ENCODE measurements around the gene KDM1B. TPM values are rescaled to one million over a fixed set of nuclear protein-coding genes. Genes with fewer than 3 reads are reported as not detected.

The KDM1B gene
- total RNA-seq, 1 donor from 2014 or later: 20.7 TPM

DNA sequence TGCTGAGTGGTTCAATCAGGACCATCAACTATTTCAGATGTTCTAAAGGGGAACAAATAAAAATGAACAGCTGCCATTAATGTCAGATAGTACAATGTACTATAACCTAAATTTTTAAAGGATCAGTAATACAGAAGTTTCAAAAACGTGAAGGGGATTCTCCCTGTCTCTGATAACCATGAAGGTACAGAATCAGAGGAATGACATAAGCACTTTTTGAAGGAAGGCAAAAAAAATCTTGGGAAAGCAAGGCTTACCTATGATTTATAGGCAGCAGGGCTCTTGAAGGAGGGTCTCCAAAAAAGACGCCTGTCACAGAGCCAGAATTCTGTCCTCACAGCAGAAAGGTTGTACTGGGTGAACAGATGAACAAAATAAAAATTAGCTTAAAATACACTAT is 89.0 kb downstream of the KDM1B start:
- H3K9me3 Mint-ChIP-seq: no peaks in the 10 kb centered on the region
- no peak overlapping the region for H3K27ac Mint-ChIP-seq
- TF ChIP-seq, protein P1, sequence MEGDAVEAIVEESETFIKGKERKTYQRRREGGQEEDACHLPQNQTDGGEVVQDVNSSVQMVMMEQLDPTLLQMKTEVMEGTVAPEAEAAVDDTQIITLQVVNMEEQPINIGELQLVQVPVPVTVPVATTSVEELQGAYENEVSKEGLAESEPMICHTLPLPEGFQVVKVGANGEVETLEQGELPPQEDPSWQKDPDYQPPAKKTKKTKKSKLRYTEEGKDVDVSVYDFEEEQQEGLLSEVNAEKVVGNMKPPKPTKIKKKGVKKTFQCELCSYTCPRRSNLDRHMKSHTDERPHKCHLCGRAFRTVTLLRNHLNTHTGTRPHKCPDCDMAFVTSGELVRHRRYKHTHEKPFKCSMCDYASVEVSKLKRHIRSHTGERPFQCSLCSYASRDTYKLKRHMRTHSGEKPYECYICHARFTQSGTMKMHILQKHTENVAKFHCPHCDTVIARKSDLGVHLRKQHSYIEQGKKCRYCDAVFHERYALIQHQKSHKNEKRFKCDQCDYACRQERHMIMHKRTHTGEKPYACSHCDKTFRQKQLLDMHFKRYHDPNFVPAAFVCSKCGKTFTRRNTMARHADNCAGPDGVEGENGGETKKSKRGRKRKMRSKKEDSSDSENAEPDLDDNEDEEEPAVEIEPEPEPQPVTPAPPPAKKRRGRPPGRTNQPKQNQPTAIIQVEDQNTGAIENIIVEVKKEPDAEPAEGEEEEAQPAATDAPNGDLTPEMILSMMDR (conservative IDR thresholded peaks at IDR 0.05): no peak
- H3K36me3 Mint-ChIP-seq: peaks cover 71% of the 10 kb centered on the region
- no peak for DNase-seq (ENCODE audit: extremely low spot score, unreplicated experiment)
- H3K4me3 Mint-ChIP-seq: no peak overlapping the region
- peaks cover 6% of the 10 kb centered on the region for H3K4me1 Mint-ChIP-seq (ENCODE audit: unreplicated experiment)
- H3K27me3 Mint-ChIP-seq: no peaks in the 10 kb centered on the region

DNA sequence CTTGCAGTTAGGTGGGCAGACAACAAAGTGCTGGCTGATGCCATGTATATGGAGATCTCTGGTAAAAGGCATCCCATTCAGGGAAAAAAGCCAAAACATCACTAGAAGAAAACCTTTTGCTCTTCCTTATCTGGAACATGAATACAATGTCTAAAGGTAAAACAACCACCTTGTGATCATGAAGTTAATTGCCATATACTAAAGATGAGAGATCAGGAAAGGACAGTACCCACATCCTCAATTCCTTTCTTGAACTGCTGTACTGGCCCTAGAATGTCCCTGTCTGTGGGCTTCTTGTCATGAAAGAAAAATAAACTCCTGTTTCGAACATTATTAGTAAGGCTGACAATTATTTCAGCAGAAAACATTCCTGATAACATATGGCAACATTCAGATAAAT is 89.9 kb downstream of the KDM1B start:
- TF ChIP-seq, protein P1 (conservative IDR thresholded peaks at IDR 0.05): no peak
- H3K27me3 Mint-ChIP-seq: no peaks in the 10 kb centered on the region
- peaks cover 6% of the 10 kb centered on the region for H3K4me1 Mint-ChIP-seq (ENCODE audit: unreplicated experiment)
- DNase-seq (ENCODE audit: extremely low spot score, unreplicated experiment): no peak
- H3K4me3 Mint-ChIP-seq: no peak overlapping the region
- no peak overlapping the region for H3K27ac Mint-ChIP-seq
- no peaks in the 10 kb centered on the region for H3K9me3 Mint-ChIP-seq
- peaks cover 72% of the 10 kb centered on the region for H3K36me3 Mint-ChIP-seq

DNA sequence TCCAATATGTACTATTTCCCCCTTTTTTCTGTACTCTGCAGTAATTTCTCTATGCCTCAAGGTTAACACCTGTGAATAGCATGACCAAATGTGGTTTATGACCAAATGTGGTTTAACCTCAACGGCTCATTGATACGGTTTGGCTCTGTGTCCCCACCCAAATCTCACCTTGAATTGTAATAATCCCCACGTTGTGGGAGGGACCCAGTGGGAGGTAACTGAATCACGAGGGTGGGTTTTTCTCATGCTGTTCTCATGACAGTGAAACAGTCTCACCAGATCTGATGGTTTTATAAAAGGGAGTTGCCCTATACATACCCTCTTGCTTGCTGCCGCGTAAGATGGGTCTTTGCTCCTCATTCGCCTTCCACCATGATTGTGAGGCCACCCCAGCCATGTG is 90.4 kb downstream of the KDM1B start:
- Mint-ChIP-seq H3K4me1 (ENCODE audit: unreplicated experiment) (peaks cover 6% of the 10 kb centered on the region), H3K4me3 (no peak overlapping the region), H3K27me3 (no peaks in the 10 kb centered on the region), H3K9me3 (no peaks in the 10 kb centered on the region), H3K36me3 (peaks cover 72% of the 10 kb centered on the region), H3K27ac (no peak overlapping the region)
- no peak for DNase-seq (ENCODE audit: extremely low spot score, unreplicated experiment)
- TF ChIP-seq, protein P1 (conservative IDR thresholded peaks at IDR 0.05): no peak

DNA sequence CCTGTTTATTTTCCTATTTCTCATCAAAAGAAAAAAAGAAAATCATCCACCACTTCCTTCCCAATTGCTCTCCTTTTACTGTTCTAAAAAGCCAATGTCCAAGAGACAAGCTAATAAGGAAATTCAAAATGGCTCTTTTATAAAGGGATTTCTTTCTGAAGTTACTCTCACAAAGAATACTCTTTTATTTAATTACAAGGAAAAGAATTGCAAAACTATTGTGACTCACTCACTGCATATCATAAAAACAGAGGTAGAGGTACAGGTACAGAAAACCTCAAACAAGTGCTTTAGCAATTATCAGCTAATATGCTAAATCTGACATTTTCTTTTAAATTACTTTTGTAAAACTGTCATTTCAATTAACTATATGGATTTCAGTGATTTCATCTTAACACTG is 91.0 kb downstream of the KDM1B start:
- Mint-ChIP-seq H3K4me3 (no peak overlapping the region), H3K27me3 (no peaks in the 10 kb centered on the region), H3K36me3 (peaks cover 67% of the 10 kb centered on the region), H3K9me3 (no peaks in the 10 kb centered on the region), H3K27ac (no peak overlapping the region), H3K4me1 (ENCODE audit: unreplicated experiment) (peaks cover 3% of the 10 kb centered on the region)
- no peak for DNase-seq (ENCODE audit: extremely low spot score, unreplicated experiment)
- TF ChIP-seq, protein P1 (conservative IDR thresholded peaks at IDR 0.05): no peak

DNA sequence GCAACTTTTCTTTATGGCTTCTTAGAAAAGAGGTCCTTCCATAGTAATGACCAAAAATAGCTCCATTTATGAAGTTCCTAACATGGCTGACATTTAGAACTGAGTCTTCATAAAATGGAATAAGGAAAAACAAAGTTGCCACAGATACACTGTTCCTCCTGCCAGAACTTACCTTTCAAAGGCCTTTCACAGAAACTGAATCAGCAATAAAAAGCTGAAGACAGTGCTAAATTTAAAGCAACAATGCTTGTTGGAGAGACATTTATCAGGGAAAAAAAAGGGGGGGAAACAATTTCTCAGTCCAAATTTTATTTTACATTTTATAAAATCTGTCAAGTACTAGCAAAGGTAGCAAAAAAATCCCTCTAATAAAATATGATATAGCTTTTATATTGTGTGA is 91.8 kb downstream of the KDM1B start:
- no peaks in the 10 kb centered on the region for H3K9me3 Mint-ChIP-seq
- H3K4me3 Mint-ChIP-seq: no peak overlapping the region
- H3K4me1 Mint-ChIP-seq (ENCODE audit: unreplicated experiment): no peaks in the 10 kb centered on the region
- peaks cover 67% of the 10 kb centered on the region for H3K36me3 Mint-ChIP-seq
- no peak overlapping the region for H3K27ac Mint-ChIP-seq
- TF ChIP-seq, protein P1 (conservative IDR thresholded peaks at IDR 0.05): no peak
- H3K27me3 Mint-ChIP-seq: no peaks in the 10 kb centered on the region
- DNase-seq (ENCODE audit: extremely low spot score, unreplicated experiment): no peak

DNA sequence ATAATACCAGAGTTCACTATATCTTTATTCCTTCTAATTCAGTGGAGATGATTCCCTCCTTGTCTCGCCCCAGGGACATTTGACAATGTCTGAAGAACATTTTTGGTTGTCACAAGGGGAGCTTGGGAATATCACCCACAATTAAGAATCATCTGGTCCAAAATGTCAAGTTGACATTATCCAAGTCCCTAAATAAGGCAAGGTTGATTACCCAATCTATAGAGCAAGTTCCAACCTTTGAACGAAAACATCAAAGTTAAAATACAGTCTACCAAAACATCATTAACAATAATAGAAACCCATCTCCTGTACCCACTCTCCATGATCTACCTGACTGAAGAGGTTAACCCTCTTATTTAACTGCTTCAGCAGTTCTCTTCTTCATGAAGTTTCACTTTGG is 93.5 kb downstream of the KDM1B start:
- Mint-ChIP-seq H3K9me3 (no peaks in the 10 kb centered on the region), H3K4me3 (no peak overlapping the region), H3K4me1 (ENCODE audit: unreplicated experiment) (no peaks in the 10 kb centered on the region), H3K27ac (no peak overlapping the region), H3K27me3 (no peaks in the 10 kb centered on the region), H3K36me3 (peaks cover 60% of the 10 kb centered on the region)
- no peak for DNase-seq (ENCODE audit: extremely low spot score, unreplicated experiment)
- TF ChIP-seq, protein P1 (conservative IDR thresholded peaks at IDR 0.05): no peak

Measured in type B pancreatic cell (in vitro differentiated cells).